K562 (cell line): ENCODE data around the gene UBXN6. TPM values are rescaled to one million over a fixed set of nuclear protein-coding genes. Genes with fewer than 3 reads are reported as not detected.

Experiments used
- ARHGAP35 ChIP-seq: fragments of 450-650 bp; IDR thresholded peaks from 2 replicates; pipeline ENCODE4 v1.6.1; 2018; ENCODE audit not compliant: partially characterized antibody
- ARID3B ChIP-seq: fragments of 250-450 bp; sonication (Bioruptor Pico); IDR thresholded peaks from 2 replicates; pipeline ENCODE4 v1.4.0; 2020; ENCODE audit warnings: borderline replicate concordance
- ATF4 ChIP-seq: fragments of 450-650 bp; formaldehyde crosslinking; IDR thresholded peaks from 2 replicates; pipeline ENCODE4 v1.4.0; 2022; ENCODE audit warnings: mild to moderate bottlenecking, moderate library complexity
- CTBP1 ChIP-seq: fragments of 450-650 bp; IDR thresholded peaks from 2 replicates; pipeline ENCODE4 v1.6.1; 2016; ENCODE audit warnings: borderline replicate concordance
- HINFP ChIP-seq: fragments of 450-650 bp; conservative IDR thresholded peaks from 2 replicates; pipeline ENCODE4 v1.6.1; 2016; ENCODE audit warnings: missing genetic modification characterization, low read depth, mild to moderate bottlenecking, control low read depth, missing compliant biosample characterization
- HNRNPH1 ChIP-seq: fragments of 200-400 bp; formaldehyde crosslinking; optimal IDR thresholded peaks from 2 replicates; pipeline ENCODE3; 2017; ENCODE audit warnings: low read depth, mild to moderate bottlenecking, low read length, moderate library complexity
- HNRNPL ChIP-seq: fragments of 200-400 bp; formaldehyde crosslinking; IDR thresholded peaks from 2 replicates; pipeline ENCODE4 v1.6.1; 2017; ENCODE audit warnings: low read depth, mild to moderate bottlenecking, low read length
- HNRNPLL ChIP-seq: fragments of 200-400 bp; formaldehyde crosslinking; IDR thresholded peaks from 2 replicates; pipeline ENCODE4 v1.6.1; 2017; ENCODE audit warnings: low read length, low read depth, mild to moderate bottlenecking; ENCODE audit not compliant: poor library complexity, severe bottlenecking
- MNT ChIP-seq, 2 experiments: fragments of 450-650 bp; conservative IDR thresholded peaks; 2 replicates each; pipeline ENCODE4 v1.6.1; 2017; ENCODE audit warnings: mild to moderate bottlenecking in 2 of 2, moderate library complexity in 2 of 2
- NFE2 ChIP-seq: IDR thresholded peaks from 2 replicates; pipeline ENCODE4 v1.6.1; 2014; ENCODE audit warnings: antibody characterized with exemption, low read depth
- POLR2A ChIP-seq: fragments of 450-650 bp; conservative IDR thresholded peaks from 2 replicates; pipeline ENCODE4 v1.6.1; 2016
- POLR2AphosphoS5 ChIP-seq: IDR thresholded peaks from 2 replicates; pipeline ENCODE4 v1.6.1; 2011; ENCODE audit warnings: mild to moderate bottlenecking, low read depth, low read length, moderate library complexity; ENCODE audit not compliant: control insufficient read depth, insufficient read depth
- RFX1 ChIP-seq: fragments of 450-650 bp; IDR thresholded peaks from 2 replicates; pipeline ENCODE4 v1.6.1; 2016; ENCODE audit warnings: mild to moderate bottlenecking, moderate library complexity
- ZNF146 ChIP-seq: IDR thresholded peaks from one replicate; pipeline ENCODE4 v1.6.1; 2018; ENCODE audit warnings: missing compliant biosample characterization; ENCODE audit not compliant: unreplicated experiment
- ZNF174 ChIP-seq: fragments of 250-450 bp; sonication (Bioruptor Pico); IDR thresholded peaks from 2 replicates; pipeline ENCODE4 v1.4.0; 2020; ENCODE audit warnings: mild to moderate bottlenecking
- ZNF592 ChIP-seq: fragments of 450-650 bp; IDR thresholded peaks from 2 replicates; pipeline ENCODE4 v1.6.1; 2017; ENCODE audit warnings: antibody characterized with exemption, mild to moderate bottlenecking
- ZNF785 ChIP-seq: fragments of 250-450 bp; sonication (Bioruptor Pico); IDR thresholded peaks from 2 replicates; pipeline ENCODE4 v1.4.0; 2020; ENCODE audit warnings: mild to moderate bottlenecking
- ZSCAN29 ChIP-seq: fragments of 450-650 bp; IDR thresholded peaks from 2 replicates; pipeline ENCODE4 v1.6.1; 2017
- polyA plus RNA-seq, 8 experiments: library from polyadenylated mRNA; depleted of rRNA in 4 of 8; stranded (reverse) in 5 of 8; unstranded in 3 of 8; fragments of >200 nt; fragmentation: Nextera tagmentation in 2 of 8; fragmentation: Illumina TruSeq in 1 of 8; extraction: Ambion mirVana in 2 of 8; extraction: Trizol in 1 of 8; gene quantifications; 2 replicates each; pipeline versions ENCODE4 v1.2.1 to v1.2.3, GENCODE V29; 2011 to 2014; ENCODE audit warnings: inconsistent platforms in 1 of 8, missing spikeins in 1 of 8
- total RNA-seq, 7 experiments: library from RNA; depleted of rRNA in 6 of 7; stranded (reverse); fragments of >200 nt in 6 of 7; fragmentation: Illumina TruSeq in 2 of 7; extraction: Trizol in 2 of 7; gene quantifications; 2 replicates each; pipeline versions ENCODE4 v1.2.1 to v1.2.3, GENCODE V29; 2011 to 2021; ENCODE audit warnings: low replicate concordance in 1 of 7

The UBXN6 gene
- total and polyA plus RNA-seq, 9 of the 15 experiments (the other 6 are each of a cell fraction or from before 2014, with no cell fraction given): 0.48 to 90.2 (median 29.5) TPM

GRCh38 chr19:4471403-4472173, 14.0 kb upstream of the UBXN6 start (continued):
- TF ChIP-seq ZNF592: no peak; the same call in 1 of the 2 replicates
- TF ChIP-seq HNRNPH1: no peak
- no peak for TF ChIP-seq HNRNPL
- peak; percentile 85 for TF ChIP-seq POLR2A
- TF ChIP-seq RFX1: peak; percentile 75
- no peak for TF ChIP-seq ZSCAN29
- no peak for TF ChIP-seq ATF4 (CRISPR knock-in tag)
- no peak for TF ChIP-seq ZNF785
- no peak for TF ChIP-seq ZNF146 (CRISPR knock-in tag)
- TF ChIP-seq HINFP (tag): no peak
- peak; percentile 96 for TF ChIP-seq MNT (conservative IDR thresholded peaks at IDR 0.05)
- TF ChIP-seq ARHGAP35: no peak
- no peak for TF ChIP-seq CTBP1
- TF ChIP-seq POLR2AphosphoS5: peak; percentile 82
- peak; percentile 29 for TF ChIP-seq HNRNPLL
- TF ChIP-seq NFE2: no peak
- TF ChIP-seq ARID3B: no peak
- TF ChIP-seq ZNF174 (CRISPR knock-in tag): no peak
